Activated T-cell treated with anti-CD3 and anti-CD28 coated beads, Interleukin-2, amount 50 U/mL, for 24 hours (primary cell): ENCODE results near the gene SRBD1.

ENCODE experiments used
- DNase-seq: peaks from one replicate; pipeline ENCODE4 v3.0.0-alpha.2; 2020
- H3K27ac Mint-ChIP-seq: 2 replicates; pipeline ENCODE4 v1.8.0; 2020; ENCODE audit warnings: mild to moderate bottlenecking, mixed read lengths
- H3K27me3 Mint-ChIP-seq: 2 replicates; pipeline ENCODE4 v1.8.0; 2020; ENCODE audit warnings: mixed read lengths
- H3K36me3 Mint-ChIP-seq: 2 replicates; pipeline ENCODE4 v1.8.0; 2020; ENCODE audit warnings: low read depth, mixed read lengths
- H3K4me1 Mint-ChIP-seq: 2 replicates; pipeline ENCODE4 v1.8.0; 2020; ENCODE audit warnings: low read depth, mixed read lengths
- H3K4me3 Mint-ChIP-seq: 2 replicates; pipeline ENCODE4 v1.8.0; 2020; ENCODE audit warnings: mild to moderate bottlenecking, moderate library complexity, mixed read lengths
- H3K9me3 Mint-ChIP-seq: 2 replicates; pipeline ENCODE4 v1.8.0; 2020; ENCODE audit warnings: mixed read lengths

The SRBD1 gene

DNA sequence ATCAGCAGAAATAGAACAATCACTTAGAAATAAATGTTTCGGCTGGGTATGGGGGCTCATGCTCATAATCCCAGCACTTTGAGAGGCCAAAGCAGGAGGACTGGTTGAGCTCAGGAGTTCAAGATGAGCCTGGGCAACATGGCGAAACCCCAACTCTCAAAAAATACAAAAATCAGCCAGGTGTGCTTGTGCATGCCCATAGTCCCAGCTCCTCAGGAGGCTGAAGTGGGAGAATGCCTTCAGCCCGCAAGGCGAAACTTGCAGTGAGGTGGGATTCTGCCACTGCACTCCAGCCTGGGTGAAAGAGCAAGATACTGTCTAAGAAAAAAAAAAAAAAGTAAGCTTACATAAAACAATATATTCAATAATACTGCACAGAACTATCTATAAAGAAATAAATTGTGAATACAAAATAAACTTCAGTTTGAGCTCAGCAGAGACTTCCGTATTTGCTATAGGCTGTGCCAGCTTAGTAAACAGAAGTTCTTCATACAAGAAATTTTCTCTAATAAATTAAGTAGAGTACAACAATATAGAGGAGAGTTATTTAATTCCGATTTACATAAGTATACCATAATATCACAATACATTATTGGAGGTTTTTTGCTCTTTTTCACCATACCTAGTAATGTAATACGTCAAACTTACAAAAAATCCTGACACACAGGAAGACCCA lies 43.6 kb downstream of the SRBD1 start:
- peaks cover 37% of the 10 kb centered on the region for H3K4me1 Mint-ChIP-seq
- peak overlapping the region; percentile 95 for H3K27ac Mint-ChIP-seq
- H3K9me3 Mint-ChIP-seq = no peaks in the 10 kb centered on the region
- no peaks in the 10 kb centered on the region for H3K27me3 Mint-ChIP-seq
- no peak for DNase-seq
- H3K36me3 Mint-ChIP-seq = peaks cover 60% of the 10 kb centered on the region
- peak overlapping the region; percentile 70 for H3K4me3 Mint-ChIP-seq

DNA sequence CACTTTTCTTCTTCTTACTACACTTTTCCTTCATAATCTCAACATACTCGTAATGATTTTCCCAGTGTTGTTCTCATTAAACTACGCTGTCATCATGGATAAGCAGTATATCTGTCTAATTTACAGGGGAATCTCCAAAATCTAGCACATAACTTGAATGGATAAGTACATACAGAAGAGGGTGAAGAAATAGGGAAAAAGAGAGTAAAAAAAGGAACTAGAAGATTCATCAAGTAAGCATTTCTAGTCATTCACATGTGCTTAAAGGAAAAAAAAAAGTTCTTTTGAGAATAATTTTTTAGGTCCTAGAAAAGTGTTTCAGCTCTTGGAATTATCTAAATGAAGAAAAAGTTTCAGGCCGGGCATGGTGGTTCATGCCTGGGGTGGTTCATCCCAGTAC lies 51.6 kb downstream of the SRBD1 start:
- no peak overlapping the region for H3K27ac Mint-ChIP-seq
- no peak for DNase-seq
- H3K9me3 Mint-ChIP-seq = no peaks in the 10 kb centered on the region
- H3K36me3 Mint-ChIP-seq = peaks cover 46% of the 10 kb centered on the region
- no peaks in the 10 kb centered on the region for H3K27me3 Mint-ChIP-seq
- no peak overlapping the region for H3K4me3 Mint-ChIP-seq
- peaks cover 16% of the 10 kb centered on the region for H3K4me1 Mint-ChIP-seq

DNA sequence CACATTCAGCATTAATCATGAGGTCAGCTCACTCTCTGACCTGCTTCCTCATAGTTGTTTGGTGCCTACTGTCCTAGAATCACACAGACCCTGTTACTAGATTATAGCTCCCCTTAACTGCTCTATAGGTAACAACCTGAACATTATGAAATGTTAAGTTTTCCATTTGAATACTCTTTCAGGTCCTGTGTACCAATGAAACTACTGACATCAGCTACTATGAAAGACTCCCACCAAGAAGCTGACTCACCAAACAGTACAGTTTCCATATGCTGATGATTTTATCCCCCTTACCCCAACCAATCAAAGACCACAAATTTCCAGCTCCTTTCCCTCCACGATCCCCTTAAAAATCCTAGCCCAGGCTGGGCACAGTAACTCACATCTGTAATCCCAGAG lies 56.3 kb downstream of the SRBD1 start:
- no peak for DNase-seq
- H3K27ac Mint-ChIP-seq = peak overlapping the region; percentile 89
- peak overlapping the region; percentile 16 for H3K4me3 Mint-ChIP-seq
- no peaks in the 10 kb centered on the region for H3K9me3 Mint-ChIP-seq
- peaks cover 32% of the 10 kb centered on the region for H3K4me1 Mint-ChIP-seq
- H3K27me3 Mint-ChIP-seq = no peaks in the 10 kb centered on the region
- H3K36me3 Mint-ChIP-seq = peaks cover 73% of the 10 kb centered on the region

DNA sequence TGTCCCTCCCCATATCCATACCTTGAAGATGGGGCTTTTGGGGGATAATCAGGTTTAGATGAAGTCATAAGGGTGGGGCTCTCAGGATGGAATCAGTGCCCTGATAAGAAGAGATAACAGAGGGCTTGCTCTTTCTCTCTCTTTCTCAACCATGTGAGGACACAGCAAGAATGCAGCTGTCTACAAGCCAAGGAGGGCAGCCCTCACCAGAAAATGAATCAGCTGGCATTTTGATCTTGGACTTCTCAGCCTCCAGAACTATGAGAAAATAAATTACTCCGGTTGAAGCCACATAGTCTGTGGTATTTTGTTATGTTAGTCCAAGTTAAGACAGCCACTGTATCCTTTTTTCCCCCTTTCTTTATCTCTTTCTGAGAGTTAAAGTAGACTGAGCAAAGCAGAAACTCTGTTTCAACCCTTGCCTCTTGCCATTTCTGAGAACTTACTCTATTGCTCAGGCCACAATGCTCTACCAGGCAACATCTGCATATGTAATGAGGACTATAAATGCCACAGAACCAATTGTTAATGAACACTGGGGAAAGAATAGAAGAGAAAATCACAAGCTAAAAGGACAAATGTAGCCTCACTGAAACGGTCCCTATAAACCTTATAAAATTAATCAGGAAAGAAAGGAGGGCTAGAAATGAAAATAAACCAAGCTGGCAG lies 56.9 kb downstream of the SRBD1 start:
- DNase-seq = no peak
- peak overlapping the region; percentile 16 for H3K4me3 Mint-ChIP-seq
- peak overlapping the region; percentile 89 for H3K27ac Mint-ChIP-seq
- peaks cover 32% of the 10 kb centered on the region for H3K4me1 Mint-ChIP-seq
- H3K27me3 Mint-ChIP-seq = no peaks in the 10 kb centered on the region
- H3K9me3 Mint-ChIP-seq = no peaks in the 10 kb centered on the region
- peaks cover 68% of the 10 kb centered on the region for H3K36me3 Mint-ChIP-seq

DNA sequence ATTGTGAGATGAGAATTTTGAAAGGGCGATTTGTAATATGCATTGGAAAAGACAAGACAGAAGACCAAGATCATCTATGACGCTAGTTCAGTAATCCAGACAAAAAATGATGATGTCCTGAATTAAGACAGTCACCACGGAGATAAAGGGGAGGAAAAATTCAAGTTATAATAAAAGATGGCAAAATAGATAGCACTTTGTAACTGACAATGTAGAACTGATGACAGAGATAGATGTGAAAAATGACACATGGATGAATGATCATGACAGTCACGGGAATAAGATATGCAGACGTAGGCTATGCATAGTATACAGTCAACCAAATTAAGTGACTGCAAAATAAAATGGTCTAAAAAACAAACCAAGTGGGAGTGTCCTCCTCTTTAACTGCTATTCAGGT lies 59.2 kb downstream of the SRBD1 start:
- no peak for DNase-seq
- Mint-ChIP-seq H3K36me3 (peaks cover 73% of the 10 kb centered on the region), H3K27me3 (no peaks in the 10 kb centered on the region), H3K9me3 (no peaks in the 10 kb centered on the region), H3K4me3 (no peak overlapping the region), H3K27ac (no peak overlapping the region), H3K4me1 (peaks cover 32% of the 10 kb centered on the region)

DNA sequence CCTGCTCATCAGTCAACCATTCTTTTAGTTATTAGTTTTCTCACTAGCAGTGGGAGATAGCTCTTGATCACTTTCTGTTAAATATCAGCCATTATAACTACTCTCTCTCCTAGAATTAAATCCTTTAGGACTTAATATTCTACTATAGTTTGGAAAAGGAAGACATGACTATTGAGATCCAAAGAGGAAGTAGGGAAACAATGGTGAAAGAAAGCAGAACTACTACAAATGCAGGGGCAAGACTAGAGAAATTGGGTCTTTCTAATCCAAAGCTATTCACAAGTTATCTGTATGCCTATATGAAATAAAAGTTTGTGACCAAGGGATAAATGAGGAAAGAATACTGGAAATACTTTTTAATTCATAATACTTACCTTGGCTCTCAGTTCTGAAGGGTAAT lies 65.1 kb downstream of the SRBD1 start:
- peaks cover 4% of the 10 kb centered on the region for H3K9me3 Mint-ChIP-seq
- no peak overlapping the region for H3K27ac Mint-ChIP-seq
- no peaks in the 10 kb centered on the region for H3K27me3 Mint-ChIP-seq
- no peak for DNase-seq
- H3K4me1 Mint-ChIP-seq = peaks cover 5% of the 10 kb centered on the region
- no peak overlapping the region for H3K4me3 Mint-ChIP-seq
- H3K36me3 Mint-ChIP-seq = peaks cover 80% of the 10 kb centered on the region

DNA sequence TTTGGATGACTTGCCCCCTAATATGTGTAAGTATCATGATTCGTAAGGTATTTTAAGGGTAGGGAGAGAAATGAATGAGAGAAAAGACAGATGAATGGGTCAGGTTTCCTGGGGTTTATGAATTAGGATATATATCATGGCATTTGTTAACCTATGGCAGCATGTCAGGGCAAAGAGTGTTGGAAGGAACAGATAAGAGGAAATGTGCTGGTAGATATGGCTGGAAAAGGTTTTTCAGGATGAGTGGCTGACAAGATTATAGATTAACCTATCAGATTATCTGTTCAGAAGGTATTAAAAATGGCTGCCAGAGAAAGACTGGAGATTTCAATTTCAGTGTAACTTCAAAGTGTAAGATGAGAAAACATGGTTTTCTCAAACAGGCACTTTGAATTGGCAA lies 67.8 kb downstream of the SRBD1 start:
- Mint-ChIP-seq H3K27ac (no peak overlapping the region), H3K9me3 (peaks cover 4% of the 10 kb centered on the region), H3K27me3 (no peaks in the 10 kb centered on the region), H3K36me3 (peaks cover 84% of the 10 kb centered on the region), H3K4me3 (no peak overlapping the region), H3K4me1 (no peaks in the 10 kb centered on the region)
- DNase-seq = no peak

DNA sequence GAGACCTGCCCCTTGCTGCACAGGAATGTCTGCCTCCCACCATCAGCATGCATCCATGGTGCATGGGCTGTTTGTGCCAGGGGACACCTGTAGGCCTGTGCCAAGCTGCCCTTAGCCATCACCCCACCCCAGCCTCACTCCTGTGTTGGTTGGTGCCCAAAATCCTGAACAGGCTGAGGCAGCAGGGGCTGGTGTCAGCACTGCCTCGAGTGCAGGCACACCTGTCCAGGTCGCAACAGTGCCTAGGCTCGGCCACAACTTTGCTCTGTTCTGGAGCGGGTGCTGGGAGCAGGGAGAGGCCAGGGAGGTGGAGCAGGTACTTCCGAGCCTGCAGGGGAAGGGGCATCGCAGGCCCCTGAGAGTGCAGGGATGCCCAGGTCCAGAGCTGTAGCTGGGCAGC lies 69.1 kb downstream of the SRBD1 start:
- H3K27ac Mint-ChIP-seq = no peak overlapping the region
- H3K27me3 Mint-ChIP-seq = no peaks in the 10 kb centered on the region
- H3K4me3 Mint-ChIP-seq = no peak overlapping the region
- H3K36me3 Mint-ChIP-seq = peaks cover 87% of the 10 kb centered on the region
- peaks cover 4% of the 10 kb centered on the region for H3K9me3 Mint-ChIP-seq
- DNase-seq = no peak
- H3K4me1 Mint-ChIP-seq = no peaks in the 10 kb centered on the region

DNA sequence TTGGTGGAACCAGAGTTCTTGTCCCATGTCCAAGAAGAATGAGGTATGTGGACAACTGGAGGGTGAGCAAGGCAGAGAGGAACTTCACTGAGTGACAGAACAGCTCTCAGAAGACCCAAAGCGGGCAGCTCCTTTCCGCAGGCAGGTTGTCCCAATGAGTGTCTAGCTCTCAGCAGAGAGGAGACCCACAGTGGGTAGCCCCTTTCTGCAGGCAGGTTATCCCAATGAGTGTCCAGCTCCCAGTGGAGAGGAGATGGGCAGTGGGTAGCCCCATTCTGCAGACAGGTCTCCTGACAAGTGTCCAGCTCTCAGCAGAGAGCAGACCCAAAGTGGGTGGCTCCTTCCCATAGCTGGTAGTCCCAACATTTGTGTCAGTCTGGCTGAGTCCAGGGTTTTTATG lies 69.6 kb downstream of the SRBD1 start:
- DNase-seq = no peak
- no peak overlapping the region for H3K27ac Mint-ChIP-seq
- peaks cover 4% of the 10 kb centered on the region for H3K9me3 Mint-ChIP-seq
- H3K4me1 Mint-ChIP-seq = no peaks in the 10 kb centered on the region
- no peak overlapping the region for H3K4me3 Mint-ChIP-seq
- no peaks in the 10 kb centered on the region for H3K27me3 Mint-ChIP-seq
- peaks cover 87% of the 10 kb centered on the region for H3K36me3 Mint-ChIP-seq

DNA sequence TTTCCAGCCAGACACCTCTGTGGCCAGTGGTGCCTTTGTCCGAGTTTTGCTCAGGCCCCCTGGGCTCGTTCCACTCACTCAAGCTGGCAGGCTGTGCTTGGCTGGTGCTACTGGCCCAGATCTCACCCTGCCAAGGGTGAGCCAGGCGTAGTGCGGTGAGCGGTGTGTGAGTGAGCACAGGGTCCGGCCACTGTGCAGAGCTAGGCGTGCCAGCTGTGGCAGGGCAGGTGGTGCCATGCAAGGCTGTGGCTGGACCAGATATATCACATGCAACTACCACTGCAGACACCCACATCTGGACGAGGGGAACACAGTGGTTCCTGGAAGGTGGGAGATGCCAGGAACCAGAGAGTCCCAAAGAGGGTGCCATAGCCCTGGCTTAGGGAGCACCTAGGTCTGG lies 70.1 kb downstream of the SRBD1 start:
- Mint-ChIP-seq H3K4me1 (no peaks in the 10 kb centered on the region), H3K27me3 (no peaks in the 10 kb centered on the region), H3K27ac (no peak overlapping the region), H3K36me3 (peaks cover 83% of the 10 kb centered on the region), H3K4me3 (no peak overlapping the region), H3K9me3 (peaks cover 4% of the 10 kb centered on the region)
- no peak for DNase-seq

DNA sequence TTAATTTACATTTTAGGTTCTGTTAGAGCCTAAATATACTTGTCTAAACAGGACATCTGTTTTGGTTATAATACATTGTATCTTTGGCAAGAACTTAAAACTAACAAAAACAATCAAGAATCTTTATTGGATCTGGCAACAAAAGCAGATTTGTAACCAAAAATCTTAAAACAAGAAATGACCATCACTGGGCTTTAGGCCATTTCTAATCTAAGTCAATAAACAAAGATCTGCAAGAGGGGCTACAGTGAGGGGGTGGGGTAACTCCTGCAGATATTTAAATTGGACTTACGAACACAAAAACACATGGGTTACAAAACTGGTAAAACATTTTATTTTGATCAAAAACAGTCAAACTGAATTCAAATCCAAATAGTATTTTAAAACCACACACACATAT lies 77.3 kb downstream of the SRBD1 start:
- Mint-ChIP-seq H3K27ac (no peak overlapping the region), H3K27me3 (no peaks in the 10 kb centered on the region), H3K36me3 (peaks cover 60% of the 10 kb centered on the region), H3K9me3 (no peaks in the 10 kb centered on the region), H3K4me3 (no peak overlapping the region), H3K4me1 (no peaks in the 10 kb centered on the region)
- DNase-seq = no peak

DNA sequence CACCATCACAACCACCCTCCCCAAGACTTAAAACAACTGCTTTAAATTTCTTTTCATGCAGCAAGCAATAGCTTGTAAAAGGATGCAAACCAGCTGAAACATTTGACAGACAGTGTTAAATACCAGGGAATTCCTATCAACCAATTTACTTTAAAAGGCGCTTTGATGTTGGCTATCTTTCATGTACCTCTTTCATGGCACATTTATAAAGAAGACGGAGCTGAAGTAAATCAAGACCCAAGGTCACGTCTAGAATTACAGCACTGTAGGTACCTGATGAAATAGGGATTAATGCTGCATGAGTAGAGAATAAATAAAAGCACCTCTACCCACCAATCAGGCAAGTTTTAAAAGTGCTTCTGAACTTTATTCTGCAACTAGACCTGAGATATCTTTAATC lies 78.9 kb downstream of the SRBD1 start:
- no peak overlapping the region for H3K27ac Mint-ChIP-seq
- DNase-seq = no peak
- H3K9me3 Mint-ChIP-seq = no peaks in the 10 kb centered on the region
- H3K4me1 Mint-ChIP-seq = no peaks in the 10 kb centered on the region
- no peak overlapping the region for H3K4me3 Mint-ChIP-seq
- H3K36me3 Mint-ChIP-seq = peaks cover 54% of the 10 kb centered on the region
- no peaks in the 10 kb centered on the region for H3K27me3 Mint-ChIP-seq

DNA sequence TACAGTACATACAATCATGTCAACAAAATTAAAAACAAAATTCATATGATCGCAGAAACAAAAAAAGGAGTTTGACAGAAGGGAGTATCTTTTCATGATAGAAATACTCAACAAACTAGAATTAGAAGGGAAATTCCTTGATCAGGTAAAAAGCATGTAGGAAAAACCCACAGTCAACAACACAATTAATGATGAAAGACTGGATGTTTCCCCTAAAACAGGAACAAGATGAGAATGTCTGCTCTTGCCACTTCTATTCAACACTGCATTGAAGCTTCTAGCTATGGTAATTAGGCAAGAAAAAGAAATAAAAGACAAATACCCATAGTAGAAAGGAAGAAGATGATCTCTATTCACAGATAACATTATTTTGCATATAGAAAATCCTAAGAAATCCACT lies 87.1 kb downstream of the SRBD1 start:
- Mint-ChIP-seq H3K4me3 (no peak overlapping the region), H3K36me3 (peaks cover 64% of the 10 kb centered on the region), H3K27ac (no peak overlapping the region), H3K9me3 (peaks cover 3% of the 10 kb centered on the region), H3K4me1 (no peaks in the 10 kb centered on the region), H3K27me3 (no peaks in the 10 kb centered on the region)
- no peak for DNase-seq

DNA sequence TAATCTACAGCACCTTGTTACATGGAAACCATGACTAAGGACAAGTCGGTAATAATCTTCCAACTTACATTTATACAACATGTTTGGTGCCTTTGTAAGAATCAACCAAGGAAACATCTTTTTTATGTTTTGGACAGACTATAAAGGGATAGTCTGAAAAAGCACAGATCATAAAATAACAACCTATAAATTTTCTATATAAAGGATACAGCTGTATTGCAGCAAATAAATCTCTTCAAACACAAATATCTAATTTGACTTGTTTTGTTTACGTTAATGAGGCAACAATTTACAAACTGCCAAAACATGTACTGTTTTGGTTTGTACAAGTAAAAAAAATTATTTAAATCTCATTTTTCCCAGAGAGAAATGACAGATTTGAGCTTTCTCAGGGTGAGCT lies 92.5 kb downstream of the SRBD1 start:
- H3K4me1 Mint-ChIP-seq = no peaks in the 10 kb centered on the region
- H3K36me3 Mint-ChIP-seq = peaks cover 43% of the 10 kb centered on the region
- no peak overlapping the region for H3K4me3 Mint-ChIP-seq
- no peak for DNase-seq
- no peaks in the 10 kb centered on the region for H3K27me3 Mint-ChIP-seq
- no peaks in the 10 kb centered on the region for H3K9me3 Mint-ChIP-seq
- no peak overlapping the region for H3K27ac Mint-ChIP-seq

DNA sequence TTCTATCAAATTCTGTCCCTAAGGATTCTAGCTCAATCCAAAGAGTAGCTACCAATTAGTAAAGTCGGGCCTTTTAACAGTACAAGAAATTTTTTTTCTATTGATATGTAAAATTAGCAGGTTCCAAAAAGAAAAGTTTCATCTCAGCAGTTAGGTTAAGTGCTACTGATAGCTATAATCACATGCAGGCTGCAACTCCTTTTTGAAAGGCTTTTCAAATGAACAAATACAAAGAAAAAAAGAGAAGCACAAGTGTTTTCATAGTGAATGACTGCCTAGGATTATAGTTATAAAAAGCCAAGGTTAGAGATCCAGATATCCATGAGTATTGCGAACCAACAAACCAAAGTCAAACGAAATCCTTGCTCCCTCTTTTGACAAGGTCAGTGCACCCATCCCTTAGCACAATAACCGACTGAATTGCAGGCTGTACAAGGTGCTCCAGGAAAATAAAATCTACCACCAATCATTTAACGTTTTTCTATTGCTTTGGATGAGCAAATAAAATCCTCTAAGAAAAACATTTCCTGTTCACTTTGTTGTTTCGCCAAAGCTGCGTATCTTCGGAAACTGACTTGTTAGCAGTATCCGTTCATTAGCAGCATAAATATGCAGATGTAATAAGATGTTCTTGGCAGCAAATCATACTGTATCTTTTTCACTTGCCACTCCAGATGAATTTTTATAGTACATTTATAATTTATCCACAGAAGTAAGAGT lies 100.2 kb downstream of the SRBD1 start:
- H3K4me1 Mint-ChIP-seq = no peaks in the 10 kb centered on the region
- H3K27me3 Mint-ChIP-seq = no peaks in the 10 kb centered on the region
- no peak overlapping the region for H3K27ac Mint-ChIP-seq
- H3K9me3 Mint-ChIP-seq = no peaks in the 10 kb centered on the region
- no peak overlapping the region for H3K4me3 Mint-ChIP-seq
- no peak for DNase-seq
- H3K36me3 Mint-ChIP-seq = peaks cover 27% of the 10 kb centered on the region
